CD4-positive, alpha-beta T cell treated with Interleukin-17A for 1 hour (primary cell): ENCODE results near the gene CHD9.
"Not testable (repeated sequence)": the region's sequence is repeated elsewhere in the genome, so short reads cannot be mapped to it uniquely, and the experiment has no call there.

Source experiments
- DNase-seq: peaks from one replicate; pipeline ENCODE4 v3.0.0-alpha.2; 2020

The CHD9 gene

DNA sequence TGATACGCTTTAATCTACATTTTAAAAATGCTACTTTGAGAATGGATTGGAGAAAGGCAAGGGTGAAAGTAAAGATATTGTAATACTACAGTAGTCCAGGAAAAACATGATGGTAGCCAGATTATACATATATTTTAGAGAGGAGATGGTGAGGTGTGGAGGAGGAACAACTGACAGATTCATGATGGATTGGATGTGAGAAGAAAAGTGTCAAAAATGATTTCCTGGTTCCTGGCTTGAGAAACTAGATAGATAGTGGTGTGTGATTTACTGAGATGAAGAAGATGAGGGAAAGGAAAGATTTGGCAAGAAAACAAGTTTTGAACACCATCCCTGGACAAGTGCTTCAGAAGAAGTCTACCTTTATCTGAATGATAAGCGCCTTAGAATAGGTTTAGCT is 80.5 kb downstream of the CHD9 start:
- no peak for DNase-seq

DNA sequence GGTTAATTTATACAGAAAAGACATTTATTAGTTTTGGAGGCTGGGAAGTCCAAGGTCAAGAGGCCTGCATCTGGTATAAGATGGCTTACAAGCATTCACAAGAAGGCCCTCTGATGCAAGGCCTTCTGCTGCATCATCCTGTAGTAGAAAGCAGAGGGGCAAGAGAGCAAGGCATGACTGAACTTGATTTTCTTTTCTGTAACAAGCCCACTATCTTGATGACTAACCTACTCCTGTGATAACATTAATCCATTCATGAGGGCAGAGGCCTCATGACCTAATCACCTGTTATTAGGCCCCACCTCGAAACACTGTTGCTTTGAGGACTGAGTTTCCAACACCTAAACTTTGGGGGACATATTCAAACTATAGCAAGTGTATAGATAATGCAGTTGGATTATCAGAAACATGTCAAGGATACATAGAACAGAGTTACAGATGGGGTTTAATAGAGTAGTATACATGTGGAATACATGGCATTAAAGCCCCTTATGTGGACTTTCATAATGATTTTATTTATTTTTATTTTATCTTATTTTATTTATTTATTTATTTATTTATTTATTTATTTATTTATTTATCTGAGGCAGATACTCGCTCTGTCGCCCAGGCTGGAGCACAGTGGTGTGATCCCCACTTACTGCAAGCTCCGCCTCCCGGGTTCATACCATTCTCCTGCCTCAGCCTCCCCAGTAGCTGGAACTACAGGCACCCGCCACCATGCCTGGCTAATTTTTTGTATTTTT is 88.2 kb downstream of the CHD9 start:
- no peak for DNase-seq

DNA sequence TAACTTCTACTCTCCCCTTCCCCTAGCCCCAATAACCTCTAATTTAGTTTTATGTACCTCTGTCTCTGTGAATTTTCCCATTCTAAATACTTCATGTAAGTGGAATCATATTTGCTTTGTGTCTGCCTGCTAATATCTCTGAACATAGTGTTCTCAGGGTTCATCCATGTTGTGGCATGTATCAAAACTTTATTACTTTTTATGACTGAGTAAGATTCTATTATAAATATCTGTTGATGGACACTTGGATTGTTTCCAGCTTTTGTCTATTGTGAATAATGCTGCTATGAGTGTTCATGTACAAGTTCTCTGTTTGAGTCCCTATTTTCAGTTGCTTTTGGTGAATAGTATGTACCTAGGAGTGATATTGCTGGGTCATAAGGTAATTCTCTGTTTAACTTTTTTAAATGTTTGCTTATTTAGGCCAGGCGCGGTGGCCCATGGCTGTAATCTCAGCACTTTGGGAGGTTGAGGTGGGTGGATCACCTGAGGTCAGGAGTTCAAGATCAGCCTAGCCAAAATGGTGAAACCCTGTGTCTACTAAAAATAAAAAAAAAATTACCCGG is 92.8 kb downstream of the CHD9 start:
- DNase-seq: no peak

DNA sequence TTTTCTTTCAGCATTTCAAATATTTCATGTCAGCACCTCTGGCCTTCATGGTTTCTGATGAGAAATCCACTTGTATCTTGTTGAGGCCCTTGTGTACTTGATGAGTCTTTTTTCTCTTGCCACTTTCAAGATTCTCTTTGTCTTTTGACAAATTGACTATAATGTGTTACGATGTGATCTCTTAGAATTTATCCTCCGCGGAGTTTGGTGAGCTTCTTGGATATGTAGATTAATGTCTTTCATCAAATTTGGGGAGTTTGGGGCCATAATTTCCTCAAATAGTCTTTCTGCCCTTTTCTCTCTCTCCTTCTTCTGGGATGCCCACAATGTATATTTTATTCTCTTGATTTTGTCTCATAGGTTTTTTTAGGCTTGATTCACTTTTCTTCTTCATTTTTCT is 96.0 kb downstream of the CHD9 start:
- no peak for DNase-seq

DNA sequence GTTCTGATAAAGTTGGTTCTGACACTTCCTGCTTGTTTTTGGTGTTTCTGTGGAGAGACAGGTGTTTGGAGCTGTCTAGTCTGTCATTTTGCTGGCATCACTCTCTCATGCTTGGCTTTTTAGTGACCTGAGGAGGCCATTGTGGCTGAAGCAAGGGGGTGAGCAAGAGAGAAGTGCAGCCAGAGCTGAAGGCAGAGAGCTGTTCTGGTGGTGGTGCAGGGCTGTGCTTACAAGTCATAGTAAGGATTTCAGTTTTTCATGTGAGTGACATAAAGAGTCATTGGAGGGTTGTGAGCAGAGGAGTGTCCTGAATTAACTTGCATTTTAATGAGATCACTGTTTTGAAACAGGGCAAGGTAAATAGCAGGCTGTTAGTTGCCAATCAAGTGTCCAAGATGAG is 97.5 kb downstream of the CHD9 start:
- DNase-seq: no peak

DNA sequence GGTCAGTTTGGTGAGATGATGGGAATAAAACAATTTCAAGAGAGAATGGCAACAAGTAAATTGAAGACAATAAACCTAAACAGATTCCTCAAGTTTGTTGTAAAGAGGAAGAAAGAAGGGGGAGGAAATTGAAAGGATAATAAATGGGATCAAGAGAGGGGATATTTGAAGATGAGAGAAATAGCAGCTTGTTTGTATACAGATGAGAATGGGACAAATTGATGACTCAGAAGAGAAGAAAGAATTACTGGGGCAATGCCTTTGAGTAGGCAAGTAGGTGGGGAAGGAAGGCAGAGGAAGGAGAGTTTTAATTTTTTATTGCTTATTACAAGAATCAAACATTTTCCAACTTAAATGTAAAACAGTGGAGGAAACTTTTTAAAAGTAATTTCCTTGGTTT is 98.3 kb downstream of the CHD9 start:
- no peak for DNase-seq

GRCh38 chr16:53154513-53154912 is 99.7 kb downstream of the CHD9 start:
- no peak for DNase-seq

DNA sequence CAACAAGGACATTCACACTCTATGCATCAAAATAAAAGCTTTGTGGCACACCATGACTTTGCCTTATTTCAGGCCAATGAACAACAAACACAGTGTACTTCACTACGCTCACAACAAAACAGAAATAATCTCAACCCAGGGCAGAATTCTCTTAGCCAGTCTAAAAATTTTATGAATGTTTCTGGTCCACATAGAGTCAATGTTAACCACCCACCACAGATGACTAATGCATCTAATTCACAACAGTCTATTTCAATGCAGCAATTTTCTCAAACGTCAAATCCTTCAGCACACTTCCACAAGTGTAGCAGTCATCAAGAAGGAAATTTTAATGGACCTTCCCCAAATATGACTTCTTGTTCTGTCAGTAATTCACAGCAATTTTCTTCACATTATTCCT is 101.7 kb downstream of the CHD9 start:
- no peak for DNase-seq

GRCh38 chr16:53159781-53160436 is 105.1 kb downstream of the CHD9 start:
- peak; percentile 69 for DNase-seq

DNA sequence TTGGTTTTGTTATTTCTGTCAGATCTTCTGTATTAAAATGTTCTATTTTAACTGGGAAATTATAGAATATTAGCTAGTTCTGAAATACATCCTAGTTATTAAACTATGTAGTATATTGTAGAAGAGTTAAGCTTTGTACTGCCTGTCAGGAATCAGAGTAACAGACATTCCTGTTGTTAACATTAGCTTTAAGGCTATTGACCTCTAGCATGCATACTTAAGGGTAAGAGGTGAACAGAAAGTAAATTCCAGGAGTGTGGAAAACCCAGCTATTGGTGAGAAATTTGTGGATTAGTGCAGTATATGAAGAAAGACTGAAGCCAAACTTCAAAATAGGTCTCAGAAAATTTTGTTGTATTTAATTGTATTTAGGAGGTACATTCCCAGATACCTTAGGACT is 111.3 kb downstream of the CHD9 start:
- no peak for DNase-seq

- no peak for DNase-seq
These were observed 114.0 kb downstream of the CHD9 start for GRCh38 chr16:53168744-53169143.

DNA sequence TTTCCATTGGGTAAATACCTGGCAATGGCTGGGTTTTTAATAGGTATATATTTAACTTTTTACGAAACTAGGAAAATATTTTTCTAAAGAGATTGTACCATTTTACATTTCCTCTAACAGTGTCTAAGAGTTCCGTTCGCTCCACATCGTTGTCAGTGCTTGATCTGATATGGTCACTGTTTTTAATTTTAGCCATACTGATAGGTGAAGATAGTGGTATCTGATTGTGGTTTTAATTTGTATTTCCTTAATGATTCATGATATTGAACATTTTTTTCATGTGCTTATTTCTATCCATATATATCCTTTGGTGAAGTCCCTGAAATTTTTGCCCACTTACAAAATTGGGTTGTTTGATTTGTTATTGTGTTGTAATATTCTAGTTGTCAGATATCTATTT is 117.7 kb downstream of the CHD9 start:
- no peak for DNase-seq

DNA sequence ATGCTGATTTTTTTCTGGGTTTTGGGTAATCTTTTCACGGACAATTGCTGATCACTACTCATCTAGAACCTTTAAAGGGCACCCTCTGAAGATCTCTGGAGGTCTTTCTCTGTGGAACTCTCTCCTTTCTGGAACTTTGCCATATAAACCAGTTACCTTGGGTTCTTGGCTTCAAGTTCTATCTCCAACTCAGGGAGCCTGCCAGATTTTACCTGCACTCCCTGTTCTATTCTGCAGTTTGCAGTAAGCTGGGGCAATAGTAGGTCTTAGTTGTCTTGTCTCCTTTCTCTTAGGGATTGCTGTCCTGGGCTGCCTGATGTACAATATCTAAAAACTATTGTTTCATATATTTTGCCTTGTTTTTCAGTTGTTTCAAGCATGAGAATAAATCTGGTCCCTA is 120.3 kb downstream of the CHD9 start:
- DNase-seq: no peak

DNA sequence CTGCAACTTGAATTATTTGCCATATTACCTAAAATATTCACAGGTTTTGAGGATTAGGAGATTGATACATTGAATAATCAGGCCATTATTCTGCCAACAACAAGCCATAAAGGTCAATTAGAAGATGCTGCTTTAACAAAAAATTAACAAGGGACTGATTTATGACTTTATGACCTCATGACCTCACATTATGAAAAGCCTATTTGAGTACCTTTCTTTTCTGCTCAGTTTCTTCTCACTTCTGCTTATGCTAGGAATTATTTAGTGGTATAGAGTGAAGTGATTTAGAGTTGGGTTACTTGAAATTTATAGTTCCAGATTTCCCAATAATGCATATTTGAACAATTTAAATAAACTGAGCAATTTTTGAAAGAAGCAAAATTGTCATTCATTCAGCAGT is 121.6 kb downstream of the CHD9 start:
- no peak for DNase-seq

DNA sequence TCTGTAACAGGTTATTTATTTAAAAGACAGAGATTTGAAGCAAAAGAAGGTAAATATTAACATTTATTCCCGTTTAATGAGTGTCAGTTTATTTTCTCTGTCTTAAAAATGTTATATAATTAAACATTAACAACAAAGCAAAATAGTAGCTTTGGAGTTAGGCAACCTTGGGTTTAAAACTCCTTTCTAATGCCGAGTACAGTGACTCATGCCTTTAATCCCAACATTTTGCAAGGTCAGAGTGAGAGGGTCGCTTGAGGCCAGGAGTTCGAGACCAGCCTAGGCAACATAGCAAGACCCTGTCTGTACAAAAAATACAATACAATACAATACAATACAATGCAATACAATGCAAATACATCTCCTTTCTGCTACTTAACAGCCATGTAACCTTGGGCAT is 128.7 kb downstream of the CHD9 start:
- DNase-seq: no peak

- not testable (repeated sequence) for DNase-seq
These were observed 130.9 kb downstream of the CHD9 start for GRCh38 chr16:53185741-53186140.

- no peak for DNase-seq
These were observed 133.0 kb downstream of the CHD9 start for GRCh38 chr16:53187775-53188174.

GRCh38 chr16:53191413-53191812 is 136.6 kb downstream of the CHD9 start:
- DNase-seq: no peak

GRCh38 chr16:53198933-53199332 is 144.1 kb downstream of the CHD9 start:
- no peak for DNase-seq

- no peak for DNase-seq
These were observed 147.1 kb downstream of the CHD9 start for GRCh38 chr16:53201900-53202299.

DNA sequence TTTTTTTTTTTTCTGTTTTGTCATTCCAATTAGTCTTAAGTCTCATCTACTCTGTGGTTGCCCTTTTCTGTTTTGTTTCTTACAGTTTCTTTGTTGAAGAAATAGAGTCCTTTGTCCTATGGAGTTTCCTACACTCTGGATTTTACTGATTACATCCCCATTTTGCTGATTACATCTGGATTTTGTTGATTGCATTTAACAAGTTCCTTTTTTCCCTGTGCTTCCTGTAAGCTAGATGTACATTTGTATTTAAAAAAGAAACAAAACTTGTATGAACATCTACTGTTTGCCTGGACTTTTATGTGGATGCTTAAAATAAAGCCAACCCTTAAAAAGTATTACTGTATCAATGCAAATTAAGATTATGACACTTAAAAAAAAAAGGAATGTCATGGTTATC is 147.6 kb downstream of the CHD9 start:
- DNase-seq: no peak

GRCh38 chr16:53207810-53208752 is 153.3 kb downstream of the CHD9 start:
- DNase-seq: peak; percentile 36

DNA sequence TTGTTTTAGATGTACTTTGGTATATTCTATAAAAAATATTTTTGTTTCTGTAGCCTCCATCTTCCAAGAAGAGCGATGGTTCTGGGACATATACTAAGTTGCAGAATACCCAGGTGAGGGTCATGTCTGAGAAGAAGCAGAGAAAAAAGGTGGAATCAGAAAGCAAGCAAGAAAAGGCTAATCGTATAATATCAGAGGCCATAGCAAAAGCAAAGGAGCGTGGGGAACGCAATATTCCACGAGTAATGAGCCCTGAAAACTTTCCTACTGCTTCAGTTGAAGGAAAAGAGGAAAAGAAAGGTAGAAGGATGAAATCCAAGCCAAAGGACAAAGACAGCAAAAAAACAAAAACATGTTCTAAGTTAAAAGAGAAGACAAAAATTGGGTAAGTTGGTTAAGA is 154.6 kb downstream of the CHD9 start:
- DNase-seq: no peak
